Kidney capillary endothelial cell (primary cell): ENCODE data around the gene GNPAT.

ENCODE experiments used
- DNase-seq: peaks from one replicate; pipeline ENCODE4 v3.0.0-alpha.2; 2018; ENCODE audit warnings: low spot score

Gene GNPAT

DNA sequence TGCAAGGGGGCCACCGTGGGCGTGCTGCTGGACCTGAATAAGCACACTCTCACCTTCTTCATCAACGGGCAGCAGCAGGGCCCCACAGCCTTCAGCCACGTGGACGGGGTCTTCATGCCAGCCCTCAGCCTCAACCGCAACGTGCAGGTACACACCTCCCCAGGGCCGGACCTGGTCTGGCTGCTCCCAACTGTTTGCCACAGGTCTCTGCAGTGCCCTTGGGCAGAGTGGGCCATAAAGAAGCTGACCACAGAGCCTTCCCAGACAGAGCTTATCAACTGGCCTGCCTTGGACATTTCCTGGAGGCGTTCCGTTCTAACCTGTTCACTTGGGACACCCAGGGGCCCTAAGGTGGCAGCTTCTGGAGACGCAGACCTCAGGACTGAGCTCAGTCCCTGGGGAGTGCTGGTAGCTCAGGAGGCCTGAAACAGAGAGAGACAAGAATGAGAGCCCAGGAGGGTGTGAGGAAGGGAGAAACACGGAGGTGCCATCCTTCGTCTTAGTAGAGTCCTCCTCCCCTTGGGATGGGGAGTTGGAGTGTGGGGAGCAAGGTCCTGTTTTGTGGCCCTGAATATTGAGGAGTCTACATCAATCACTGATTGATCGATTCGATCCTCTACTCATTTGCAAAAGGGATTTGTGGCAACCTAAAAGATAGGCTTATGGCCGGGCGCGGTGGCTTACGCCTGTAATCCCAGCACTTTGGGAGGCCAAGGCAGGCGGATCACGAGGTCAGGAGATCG lies 27.0 kb upstream of the GNPAT start:
- DNase-seq, result no peak

DNA sequence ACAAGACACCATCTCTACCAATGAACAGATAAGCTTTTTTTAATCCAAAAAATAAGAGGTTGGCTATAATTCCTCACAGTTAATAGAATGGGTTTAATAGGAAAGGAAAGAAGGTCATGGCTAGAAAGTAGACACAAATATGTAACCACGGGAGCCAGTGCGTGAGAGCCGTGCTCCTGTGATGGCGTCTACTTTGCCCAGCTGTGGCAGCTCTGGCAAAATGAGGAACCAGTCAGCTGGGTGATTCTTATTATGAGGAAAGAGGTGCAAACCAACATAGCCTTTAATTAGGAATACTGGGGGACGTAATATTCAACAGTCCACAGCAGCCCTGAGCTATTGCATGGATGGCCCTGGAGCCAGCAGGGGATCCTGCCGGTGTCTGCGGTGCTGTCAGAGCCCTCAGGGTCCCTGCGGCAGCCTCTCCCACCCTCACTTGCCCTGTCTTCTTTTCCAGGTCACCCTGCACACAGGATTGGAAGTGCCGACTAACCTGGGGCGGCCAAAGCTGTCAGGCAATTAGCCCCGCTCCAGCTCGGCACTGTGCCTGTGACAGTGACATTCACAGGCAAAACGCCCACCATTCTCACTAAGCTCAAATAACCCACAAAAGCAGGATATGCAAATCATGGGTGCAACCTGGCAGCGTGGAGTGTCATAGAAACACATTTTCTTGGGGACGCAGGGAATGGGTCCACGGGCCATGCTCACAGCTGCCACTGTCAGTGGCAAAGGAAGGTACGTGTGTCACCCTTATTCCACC lies 25.9 kb upstream of the GNPAT start:
- no peak for DNase-seq

DNA sequence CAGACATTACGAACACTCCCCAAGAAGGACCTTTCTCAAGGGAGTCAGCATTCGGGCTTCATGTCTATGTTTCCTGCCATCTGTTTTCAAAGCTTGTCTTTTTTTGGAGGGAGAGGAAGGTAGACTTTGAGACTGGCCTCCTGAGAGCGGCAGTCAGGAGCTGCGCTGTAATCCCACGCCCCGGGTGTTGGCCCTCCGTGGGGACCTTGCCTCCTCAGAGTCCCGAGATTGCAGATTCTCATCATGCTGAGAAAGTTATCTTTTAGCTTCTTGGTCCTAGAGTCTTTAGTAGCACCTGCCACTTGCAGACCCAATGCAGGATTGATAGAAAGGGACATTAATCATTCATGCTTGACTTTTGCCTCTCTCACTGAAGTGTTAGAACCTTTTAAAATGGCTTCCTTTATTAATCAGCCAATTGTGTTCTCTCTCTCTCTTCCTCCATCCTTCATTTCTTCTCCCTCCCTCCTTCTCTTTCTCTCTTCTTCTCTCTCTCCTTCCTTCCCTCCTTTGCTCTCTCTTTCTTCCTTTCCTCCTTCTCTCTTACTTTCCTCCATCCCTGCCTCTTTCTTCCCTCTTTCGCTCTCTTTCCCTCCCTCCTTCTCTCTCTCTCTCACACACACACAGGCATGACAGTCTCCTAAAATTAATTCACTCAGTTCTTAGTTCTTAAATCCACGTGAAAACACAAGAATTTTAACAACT lies 25.2 kb upstream of the GNPAT start:
- DNase-seq, result no peak

DNA sequence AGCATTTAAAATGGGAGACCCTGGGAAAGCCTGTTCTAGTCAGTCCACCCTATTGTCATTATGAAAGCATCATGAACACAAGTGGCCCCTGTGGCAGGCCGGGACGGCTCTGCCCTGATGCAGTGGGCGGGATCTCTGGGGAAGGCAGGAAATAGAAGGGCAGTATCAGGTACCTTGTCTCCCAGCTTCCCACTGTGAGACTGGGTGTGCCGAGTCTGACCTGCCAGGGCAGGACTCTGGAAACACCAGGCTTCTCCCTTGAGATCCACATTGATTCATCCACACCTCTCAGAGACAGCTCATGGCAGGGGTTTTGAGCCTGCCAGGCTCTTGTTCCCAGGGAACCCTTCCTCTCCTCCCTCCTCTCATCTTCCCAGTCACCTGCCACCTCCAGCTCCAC lies 24.5 kb upstream of the GNPAT start:
- no peak for DNase-seq

DNA sequence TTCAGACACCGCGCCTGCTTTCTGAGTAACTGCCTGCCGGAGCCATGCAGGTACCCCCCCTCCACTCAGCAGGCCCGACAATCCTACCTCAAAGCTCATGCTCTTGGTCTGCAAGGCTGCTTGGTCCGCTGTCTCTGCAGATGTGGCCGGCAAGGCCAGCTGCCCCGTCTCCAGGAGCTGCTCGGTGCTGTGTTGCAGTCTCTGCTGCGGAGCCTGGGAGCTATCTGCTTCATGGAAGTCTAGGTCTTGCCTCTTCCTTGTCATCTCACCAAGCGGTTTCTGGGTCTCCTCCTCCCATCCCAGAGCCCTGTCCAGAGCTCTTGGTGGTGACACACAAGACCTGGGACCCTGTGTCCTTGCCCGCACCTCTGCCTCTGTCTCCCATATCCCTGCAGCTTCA lies 24.0 kb upstream of the GNPAT start:
- DNase-seq, result no peak

DNA sequence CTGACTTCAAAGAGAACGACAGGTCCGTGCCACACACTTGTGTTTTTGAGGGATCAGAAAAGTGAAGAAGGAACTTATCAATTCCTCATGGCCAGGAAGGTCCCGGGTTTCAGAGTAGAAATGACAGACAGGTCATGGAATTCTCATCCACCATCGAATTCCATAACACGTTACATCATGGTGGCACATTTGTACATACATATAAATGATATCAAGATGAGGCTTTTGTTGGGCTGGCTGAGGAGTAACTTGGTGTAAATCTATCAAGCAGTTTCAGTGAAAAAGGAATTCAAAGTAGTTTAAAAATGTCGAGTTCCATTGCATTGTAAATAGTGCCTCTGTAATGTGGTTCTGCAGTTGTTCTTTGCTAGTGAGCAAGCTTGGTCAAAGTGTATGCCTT lies 22.9 kb upstream of the GNPAT start:
- DNase-seq, result no peak

DNA sequence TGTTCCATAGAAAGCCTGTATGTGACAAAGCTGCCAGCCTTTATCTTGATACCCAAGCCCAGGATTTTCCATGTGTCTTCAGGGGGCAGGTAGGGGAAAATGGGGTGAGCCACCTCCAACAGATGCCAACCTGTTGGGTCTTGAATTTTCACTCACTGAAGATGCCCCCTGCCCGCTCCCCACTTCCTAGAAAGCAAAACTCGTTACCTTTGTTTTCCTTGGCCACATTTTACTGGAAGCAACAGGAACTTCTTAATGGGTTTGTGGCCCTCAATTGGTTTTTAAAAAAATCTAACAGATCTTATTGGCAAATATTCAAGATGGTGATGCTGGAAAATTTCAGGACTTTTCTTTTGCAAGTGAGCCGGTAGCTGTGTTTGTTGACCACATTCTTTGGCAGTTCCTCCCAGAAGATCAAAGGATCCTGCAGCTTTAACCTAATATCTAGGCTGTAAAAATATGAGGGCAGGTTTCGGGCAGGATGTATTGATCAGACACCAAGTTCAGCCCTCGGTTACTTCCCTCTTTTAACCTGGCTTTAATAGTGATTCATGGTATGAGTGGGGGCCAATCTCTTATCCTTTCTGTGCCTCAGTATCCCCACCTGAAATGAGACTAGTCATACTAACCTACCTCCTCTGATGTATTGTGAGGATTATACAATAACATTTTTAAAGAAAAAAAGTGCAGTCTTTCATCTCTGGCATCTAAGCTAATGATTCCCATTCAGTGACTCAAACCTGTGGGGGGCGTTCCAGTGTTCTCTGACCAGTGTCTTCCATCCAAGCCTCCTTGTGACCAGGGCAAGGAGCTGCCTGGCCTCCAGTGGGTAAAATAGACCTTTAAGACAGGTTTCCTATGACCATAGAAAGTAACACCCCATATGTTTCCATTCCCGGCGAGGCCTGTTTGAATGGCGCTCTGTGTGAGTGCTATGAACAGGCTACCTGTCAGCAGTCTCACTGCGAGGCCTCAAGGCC lies 21.3 kb upstream of the GNPAT start:
- DNase-seq, result no peak

DNA sequence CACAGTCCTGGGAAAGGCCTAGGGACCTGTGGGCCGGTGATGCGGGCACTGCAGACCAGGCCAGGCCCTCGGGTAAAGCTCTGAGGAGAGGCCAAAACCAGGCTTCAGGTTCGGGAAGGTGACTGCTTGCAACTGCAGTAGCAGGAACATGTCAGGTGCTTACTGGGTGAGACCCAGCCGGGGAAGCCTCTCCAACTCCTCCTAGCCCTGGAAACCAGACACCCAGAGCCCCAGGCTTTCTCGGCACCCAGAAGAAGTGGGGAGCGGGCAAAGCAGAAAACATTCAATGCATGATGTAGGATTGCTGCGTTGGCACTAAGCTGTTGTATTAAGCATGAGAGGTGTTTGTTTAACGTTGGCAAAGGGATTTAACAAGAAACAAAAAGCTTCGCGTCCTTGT lies 20.2 kb upstream of the GNPAT start:
- no peak for DNase-seq

DNA sequence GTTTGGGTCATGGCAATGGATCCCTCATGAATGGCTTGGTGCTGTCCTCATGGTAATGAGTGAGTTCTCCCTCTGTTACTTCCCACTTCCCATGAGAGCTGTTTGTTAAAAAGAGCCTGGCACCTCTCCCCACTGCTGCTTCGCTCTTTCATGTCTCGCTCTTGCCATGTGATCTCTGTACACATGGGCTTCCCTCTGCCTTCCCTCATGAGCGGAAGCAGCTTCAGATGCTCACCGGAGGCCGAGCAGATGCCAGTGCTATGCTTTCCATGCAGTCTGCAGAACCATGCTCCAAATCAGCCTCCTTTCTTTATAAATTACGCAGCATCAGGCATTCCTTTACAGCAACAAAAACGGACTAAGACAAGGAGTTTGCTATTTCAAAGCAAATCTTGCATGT lies 14.9 kb upstream of the GNPAT start:
- DNase-seq, result no peak

DNA sequence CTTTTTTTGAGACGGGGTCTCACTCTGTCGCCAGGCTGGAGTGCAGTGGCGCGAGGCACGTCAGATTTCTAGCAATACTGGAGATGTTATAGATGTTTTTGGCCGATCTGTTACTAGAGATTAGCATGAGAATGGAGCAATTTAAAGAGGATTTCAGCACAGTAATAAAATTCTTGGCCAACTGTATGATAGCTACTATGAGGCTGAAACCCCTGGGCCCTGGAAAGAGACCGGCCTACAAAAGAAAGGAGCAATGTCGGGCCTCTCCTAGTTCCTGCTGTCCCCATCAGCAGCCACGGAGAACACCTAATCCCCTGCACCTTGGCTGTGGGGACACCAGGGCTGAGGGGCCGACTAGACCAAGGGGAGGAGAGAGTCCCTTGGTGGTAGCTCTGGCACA lies 9.5 kb upstream of the GNPAT start:
- DNase-seq, result no peak

DNA sequence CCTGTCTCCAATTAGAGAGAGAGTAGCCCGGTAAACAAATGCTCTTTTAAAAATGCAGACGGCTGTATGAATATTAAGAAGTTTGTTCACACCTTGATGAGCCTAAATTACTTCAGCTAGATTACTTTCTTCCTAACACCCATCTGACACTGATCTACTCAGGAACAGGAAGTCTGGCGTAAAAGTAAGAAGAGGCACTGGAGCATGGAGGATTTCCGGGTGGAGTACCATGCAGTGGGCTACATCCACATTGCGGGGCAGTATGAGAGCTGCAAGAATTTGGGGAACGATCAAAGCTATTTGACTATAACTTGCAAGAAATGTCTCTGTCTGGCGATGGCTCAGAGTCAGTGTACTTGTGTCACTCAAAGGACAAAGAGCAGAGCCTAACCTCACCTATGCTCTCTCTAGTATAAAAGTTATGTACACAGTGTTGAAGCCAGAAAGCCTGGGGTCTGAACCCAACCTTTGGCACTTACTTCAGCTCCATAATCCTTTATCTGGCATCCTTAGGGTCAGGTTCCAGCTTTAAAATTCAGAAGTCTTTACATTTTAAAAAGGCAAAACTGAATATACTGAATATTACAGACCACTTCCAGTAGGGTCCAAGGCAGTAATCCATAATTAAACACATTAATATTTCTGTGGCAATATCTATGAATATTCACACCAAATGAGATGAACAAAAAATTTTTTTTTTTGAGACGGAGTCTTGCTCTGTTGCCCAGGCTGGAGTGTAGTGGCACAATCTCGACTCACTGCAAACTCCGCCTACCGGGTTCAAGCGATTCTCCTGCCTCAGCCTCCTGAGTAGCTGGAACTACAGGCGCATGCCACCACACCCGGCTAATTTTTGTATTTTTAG lies 7.9 kb upstream of the GNPAT start:
- no peak for DNase-seq

DNA sequence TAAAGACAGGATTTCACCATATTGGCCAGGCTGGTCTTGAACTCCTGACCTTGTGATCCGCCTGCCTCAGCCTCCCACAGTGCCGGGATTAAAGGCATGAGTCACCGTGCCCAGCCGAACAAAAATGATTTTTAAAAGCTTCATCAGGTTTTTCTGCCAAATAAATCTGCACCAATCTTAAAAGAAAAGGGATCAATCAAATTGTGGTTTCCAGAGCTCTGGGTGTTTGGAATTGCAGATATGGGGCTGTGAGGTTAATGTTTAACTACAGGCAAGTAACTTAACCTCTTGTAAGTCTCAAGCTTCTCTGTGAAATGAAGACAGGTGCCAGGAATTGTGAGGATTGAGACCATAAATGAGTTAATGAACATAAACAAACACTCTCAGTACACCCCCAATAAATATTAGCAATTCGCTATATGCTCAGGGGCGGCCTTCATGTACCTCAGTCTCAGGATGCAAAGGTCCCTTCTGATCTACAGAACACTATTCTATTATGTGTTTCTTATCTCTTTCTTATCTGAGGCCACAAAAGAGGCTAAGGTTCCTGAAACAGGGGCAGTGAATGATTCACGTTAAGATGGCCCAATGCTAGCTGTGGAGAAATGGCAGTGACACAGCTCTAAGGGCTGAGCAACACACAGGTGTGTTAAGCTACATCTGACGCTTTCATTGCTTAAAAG lies 7.1 kb upstream of the GNPAT start:
- no peak for DNase-seq

DNA sequence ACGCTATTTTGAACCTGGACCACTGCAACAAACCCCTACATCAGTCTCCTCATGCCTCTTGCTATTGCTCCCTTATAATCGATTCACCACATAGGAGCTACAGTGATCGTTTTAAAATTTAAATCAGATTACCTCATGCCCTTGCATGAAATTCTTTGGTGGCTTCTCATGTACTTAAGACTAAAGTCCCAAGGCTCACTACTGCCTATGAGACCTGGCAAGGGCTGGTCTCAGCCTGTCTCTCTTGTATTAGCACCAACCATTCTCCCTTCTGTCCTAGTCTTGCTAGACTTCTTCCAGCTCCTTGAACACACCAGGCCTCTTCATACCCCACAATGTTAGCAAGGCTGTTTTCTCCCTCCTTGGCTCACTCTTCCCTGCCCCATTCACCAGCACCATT lies 6.5 kb upstream of the GNPAT start:
- no peak for DNase-seq

DNA sequence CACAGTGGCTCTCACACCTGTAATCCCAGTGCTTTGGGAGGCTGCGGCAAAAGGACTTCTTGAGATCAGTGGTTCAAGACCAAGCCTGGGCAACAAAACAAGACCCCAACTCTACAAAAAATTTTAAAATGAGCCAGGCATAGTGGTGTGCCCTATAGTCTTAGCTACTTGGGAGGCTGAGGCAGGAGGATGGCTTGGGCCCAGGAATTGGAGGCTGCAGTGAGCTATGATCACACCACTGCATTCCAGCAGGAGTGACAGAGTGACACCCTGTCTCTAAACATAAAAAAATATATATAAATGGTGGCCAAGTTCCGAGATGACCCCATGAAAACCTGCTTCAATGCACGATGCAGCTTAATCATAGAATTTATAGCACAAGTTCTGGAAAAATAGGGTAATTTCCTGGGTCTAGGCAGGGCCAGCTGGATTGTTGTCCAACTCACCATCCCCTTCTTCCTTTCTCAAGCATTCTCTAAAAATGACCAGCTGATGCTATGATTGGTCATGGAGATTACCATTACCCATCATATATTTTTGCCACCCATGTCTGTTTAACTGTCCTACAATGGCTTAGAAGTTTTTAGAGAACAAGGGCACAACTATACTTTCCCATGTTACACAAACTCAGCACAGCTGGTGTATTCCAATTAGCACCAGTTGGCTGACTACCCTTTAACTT lies 5.3 kb upstream of the GNPAT start:
- DNase-seq, result no peak

DNA sequence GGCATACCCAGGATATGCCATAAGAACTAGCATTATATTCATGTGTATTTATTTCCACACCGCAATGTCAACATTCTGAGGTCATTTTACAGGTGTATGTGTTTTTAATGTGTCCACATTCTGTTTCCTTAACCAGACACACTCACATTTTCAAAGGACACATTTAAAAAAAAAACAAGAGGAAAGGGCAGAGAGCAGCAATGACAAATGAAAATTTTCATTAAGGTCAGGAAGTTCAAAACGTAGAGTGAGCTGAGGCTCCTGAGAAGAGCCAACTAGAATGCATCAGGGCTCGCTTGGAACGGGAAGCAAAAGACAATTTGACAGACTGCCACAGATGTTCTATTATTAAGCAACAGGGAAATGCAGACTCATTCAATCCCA lies 4.8 kb upstream of the GNPAT start:
- no peak for DNase-seq

DNA sequence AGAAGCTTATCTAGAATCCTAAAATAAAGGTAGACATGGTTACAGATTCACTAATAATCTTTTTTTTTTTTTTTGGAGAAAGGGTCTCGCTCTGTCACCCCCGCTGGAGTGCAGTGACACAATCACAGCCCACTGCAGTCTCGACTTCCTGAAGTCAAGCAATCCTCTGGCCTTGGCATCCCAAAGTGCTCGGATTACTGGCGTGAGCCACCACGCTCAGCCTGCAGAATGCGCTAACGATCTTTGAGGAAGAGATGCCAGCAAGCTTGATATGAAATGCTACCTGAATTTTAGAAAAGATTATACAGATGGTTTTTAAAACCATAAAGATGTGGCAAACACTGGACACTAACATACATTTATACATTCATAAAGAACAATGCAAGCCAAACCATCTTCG lies 4.1 kb upstream of the GNPAT start:
- no peak for DNase-seq

DNA sequence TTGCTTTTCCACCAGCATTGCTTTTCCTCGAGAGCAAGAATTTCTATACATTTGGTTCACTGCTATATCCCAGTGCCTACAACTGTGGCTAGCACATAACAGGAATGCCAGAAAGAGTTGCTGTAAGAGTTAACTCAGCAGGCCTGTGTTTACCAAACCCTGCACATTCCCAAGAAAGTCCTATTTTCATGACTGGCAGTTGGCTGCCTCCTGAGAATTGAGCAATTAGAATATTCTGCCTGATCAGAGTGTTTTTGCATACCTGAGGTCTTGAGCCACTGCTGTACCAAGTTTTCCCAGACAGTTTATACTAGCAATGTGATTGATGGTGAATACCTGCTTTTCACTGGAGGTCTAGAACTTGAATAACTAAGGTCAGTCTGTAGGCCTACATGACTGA lies 2.7 kb upstream of the GNPAT start:
- no peak for DNase-seq

DNA sequence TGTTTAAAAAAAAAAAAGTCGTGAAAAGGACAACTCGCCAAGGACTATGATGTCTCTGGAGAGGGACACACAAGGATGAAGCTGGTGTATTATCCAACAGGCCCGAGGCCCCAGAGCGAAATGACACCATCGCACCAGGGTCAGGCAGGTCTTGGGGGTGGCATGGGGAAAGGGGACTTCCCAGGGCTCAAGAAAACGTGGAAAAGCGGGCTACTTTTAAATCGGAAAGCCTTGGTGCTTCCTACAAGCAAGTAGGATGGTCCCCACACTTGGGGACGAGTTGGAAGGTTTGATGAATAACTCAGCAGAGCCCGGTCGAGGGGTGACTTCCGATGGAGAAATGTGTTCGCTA lies 505 bp upstream of the GNPAT start:
- DNase-seq, result no peak

DNA sequence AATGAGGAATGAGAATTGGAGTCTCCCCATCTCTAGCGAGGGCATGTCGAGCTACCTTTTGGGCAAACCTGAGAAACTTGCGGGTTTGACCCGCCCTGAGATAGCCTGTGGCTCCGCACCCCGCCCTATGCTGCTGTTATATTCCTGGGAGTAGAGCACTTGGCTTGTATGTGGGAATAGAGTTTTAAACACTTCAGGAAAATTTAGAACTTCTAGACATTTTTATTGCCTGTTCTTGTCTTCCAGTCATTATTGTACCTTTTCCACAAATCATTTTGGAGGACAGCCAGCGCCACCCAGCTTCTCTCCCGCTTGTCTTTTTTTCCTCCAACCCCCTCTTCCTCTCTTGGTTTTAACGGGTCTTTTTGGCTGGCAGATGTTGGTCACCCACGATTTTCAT lies 738 bp downstream of the GNPAT start:
- no peak for DNase-seq
